Liver (tissue), 9 donors: ENCODE results near the gene TMEM145. TPM values are rescaled to one million over a fixed set of nuclear protein-coding genes. Genes with fewer than 3 reads are reported as not detected.

Experiments used
- DNase-seq: peaks from one replicate; pipeline ENCODE4 v3.0.0-alpha.2; 2017; ENCODE audit warnings: low spot score
- H3K27ac ChIP-seq, 2 donors: one replicate each; pipeline ENCODE4 v1.7.0; 2013; ENCODE audit warnings: inconsistent platforms in 2 of 2, low read length in 2 of 2, control low read depth in 1 of 2, low read depth in 1 of 2, mild to moderate bottlenecking in 1 of 2
- H3K27me3 ChIP-seq, 4 donors: one replicate each; pipeline versions ENCODE4 v1.6.1 to v1.7.0; 2013; ENCODE audit warnings: low read length in 3 of 4, inconsistent platforms in 1 of 4, mild to moderate bottlenecking in 1 of 4, moderate library complexity in 1 of 4; ENCODE audit not compliant: control insufficient read depth in 4 of 4, insufficient read depth in 4 of 4
- H3K36me3 ChIP-seq, 4 donors: one replicate each; pipeline versions ENCODE4 v1.6.1 to v1.7.0; 2013; ENCODE audit warnings: low read length in 3 of 4, mild to moderate bottlenecking in 3 of 4, low read depth in 1 of 4, moderate library complexity in 1 of 4; ENCODE audit not compliant: control insufficient read depth in 4 of 4, insufficient read depth in 3 of 4
- H3K4me1 ChIP-seq, 4 donors: one replicate each; pipeline versions ENCODE4 v1.6.1 to v1.7.0; 2013; ENCODE audit warnings: low read length in 3 of 4, mild to moderate bottlenecking in 3 of 4, moderate library complexity in 1 of 4; ENCODE audit not compliant: control insufficient read depth in 4 of 4, insufficient read depth in 4 of 4
- H3K4me3 ChIP-seq, 3 donors: one replicate each; pipeline versions ENCODE4 v1.6.1 to v1.7.0; 2013; ENCODE audit warnings: low read length in 3 of 3, control low read depth in 1 of 3, low read depth in 1 of 3, mild to moderate bottlenecking in 1 of 3
- H3K9ac ChIP-seq, 2 donors: one replicate each; pipeline ENCODE4 v1.7.0; 2013; ENCODE audit warnings: low read length in 2 of 2, mild to moderate bottlenecking in 2 of 2, moderate library complexity in 2 of 2, control low read depth in 1 of 2, low read depth in 1 of 2
- H3K9me3 ChIP-seq, 4 donors: one replicate each; pipeline versions ENCODE4 v1.6.1 to v1.7.0; 2013; ENCODE audit warnings: low read length in 3 of 4; ENCODE audit not compliant: control insufficient read depth in 4 of 4
- ATF3 ChIP-seq: IDR thresholded peaks from 2 replicates; pipeline ENCODE4 v1.6.1; 2016; ENCODE audit warnings: antibody characterized with exemption
- CTCF ChIP-seq: fragments of 150-350 bp; IDR thresholded peaks from 2 replicates; pipeline ENCODE4 v1.5.1; 2017; ENCODE audit warnings: improper control_type of control experiment, low read depth, low read length; ENCODE audit not compliant: missing input control
- EGR1 ChIP-seq, 2 donors: IDR thresholded peaks; 2 replicates each; pipeline ENCODE4 v1.6.1; 2016 to 2018; ENCODE audit warnings: antibody characterized with exemption in 2 of 2, low read depth in 2 of 2
- FOXA1 ChIP-seq: IDR thresholded peaks from 2 replicates; pipeline ENCODE4 v1.6.1; 2016; ENCODE audit warnings: antibody characterized with exemption
- FOXA2 ChIP-seq: IDR thresholded peaks from 2 replicates; pipeline ENCODE4 v1.6.1; 2016; ENCODE audit warnings: antibody characterized with exemption
- GABPA ChIP-seq, 2 donors: IDR thresholded peaks in 1 of 2; conservative IDR thresholded peaks in 1 of 2; 2 replicates each; pipeline ENCODE4 v1.6.1; 2016; ENCODE audit warnings: antibody characterized with exemption in 2 of 2, mild to moderate bottlenecking in 1 of 2, moderate library complexity in 1 of 2
- HNF4A ChIP-seq, 2 donors: conservative IDR thresholded peaks; 2 replicates each; pipeline ENCODE4 v1.6.1; 2016; ENCODE audit warnings: antibody characterized with exemption in 2 of 2, mild to moderate bottlenecking in 2 of 2
- HNF4G ChIP-seq: IDR thresholded peaks from 2 replicates; pipeline ENCODE4 v1.6.1; 2016; ENCODE audit warnings: antibody characterized with exemption
- JUND ChIP-seq, 2 donors: IDR thresholded peaks; 2 replicates each; pipeline ENCODE4 v1.6.1; 2016; ENCODE audit warnings: antibody characterized with exemption in 2 of 2
- MAX ChIP-seq: IDR thresholded peaks from 2 replicates; pipeline ENCODE4 v1.6.1; 2016; ENCODE audit warnings: antibody characterized with exemption
- NR2F2 ChIP-seq: IDR thresholded peaks from 2 replicates; pipeline ENCODE4 v1.6.1; 2016; ENCODE audit warnings: antibody characterized with exemption
- RAD21 ChIP-seq, 2 donors: IDR thresholded peaks; 2 replicates each; pipeline ENCODE4 v1.6.1; 2016; ENCODE audit warnings: antibody characterized with exemption in 2 of 2, mild to moderate bottlenecking in 2 of 2
- REST ChIP-seq: IDR thresholded peaks from 2 replicates; pipeline ENCODE4 v1.6.1; 2016; ENCODE audit warnings: antibody characterized with exemption, mild to moderate bottlenecking
- SP1 ChIP-seq: IDR thresholded peaks from 2 replicates; pipeline ENCODE4 v1.6.1; 2018; ENCODE audit warnings: antibody characterized with exemption, mild to moderate bottlenecking
- TAF1 ChIP-seq: conservative IDR thresholded peaks from 2 replicates; pipeline ENCODE4 v1.6.1; 2016; ENCODE audit warnings: antibody characterized with exemption, mild to moderate bottlenecking
- YY1 ChIP-seq: IDR thresholded peaks from 2 replicates; pipeline ENCODE4 v1.6.1; 2016; ENCODE audit warnings: antibody characterized with exemption, mild to moderate bottlenecking
- ZBTB33 ChIP-seq: IDR thresholded peaks from 2 replicates; pipeline ENCODE4 v1.6.1; 2016; ENCODE audit warnings: antibody characterized with exemption
- WGBS: extraction: QIAGEN DNeasy Blood & Tissue Kit; methylation state at CpG from one replicate; pipeline ENCODE4 v1.1.7; 2013; 5-methylcytosine and 5-hydroxymethylcytosine counted together
- polyA plus RNA-seq, 2 donors: library from polyadenylated mRNA; stranded (reverse) in 1 of 2; unstranded in 1 of 2; fragments of 200-250 nt in 1 of 2; fragments of >200 nt in 1 of 2; fragmentation: Nextera tagmentation in 1 of 2; extraction: Ambion mirVana in 1 of 2; gene quantifications; one replicate each; pipeline versions ENCODE4 v1.2.1 to v1.2.3, GENCODE V29; 2013 to 2015
- total RNA-seq, 2 donors: library from RNA; depleted of rRNA; stranded (reverse); fragments of >200 nt; gene quantifications; one replicate each; pipeline ENCODE4 v1.2.3, GENCODE V29; 2014
- donor health status: healthy.
- donor health status: healthy.
- donor health status: healthy.
- donor health status: healthy.
- donor health status: healthy.

Gene TMEM145
- total and polyA plus RNA-seq, 4 donors, result 0.02 to 0.08 TPM; not detected in 2

GRCh38 chr19:42362342-42362741 is 49.2 kb downstream of the TMEM145 start:
- no peak for DNase-seq
- TF ChIP-seq ATF3 (no peak), TAF1 (no peak), MAX (no peak), GABPA (IDR thresholded peaks at IDR 0.05 in 1 of 2, conservative IDR thresholded peaks at IDR 0.05 in 1 of 2) (no peak), EGR1 (IDR thresholded peaks at IDR 0.05; ENCODE audit: low read depth in 2 of 2) (no peak), REST (no peak), FOXA2 (no peak), FOXA1 (no peak), NR2F2 (no peak), CTCF (no peak), SP1 (no peak), HNF4G (no peak), JUND (IDR thresholded peaks at IDR 0.05) (no peak), YY1 (no peak), HNF4A (conservative IDR thresholded peaks at IDR 0.05) (no peak), RAD21 (IDR thresholded peaks at IDR 0.05) (no peak), ZBTB33 (no peak)
- H3K4me3 ChIP-seq, result no peak overlapping the region
- H3K9me3 ChIP-seq, result peaks cover 2 to 10% (median 8%) of the 10 kb centered on the region in 4 donors
- H3K27me3 ChIP-seq, result no peaks in the 10 kb centered on the region
- no peak overlapping the region for H3K9ac ChIP-seq
- H3K27ac ChIP-seq, result no peak overlapping the region
- WGBS, result 98% methylated on average over 14 of the region's 14 CpGs
- H3K4me1 ChIP-seq, result no peaks in the 10 kb centered on the region
- H3K36me3 ChIP-seq, result peaks cover 4 to 29% (median 14%) of the 10 kb centered on the region in 4 donors
